GM15510 (cell line): Measurements from ENCODE around the gene LRP10.
A peak's percentile ranks its signal among the peaks of the same experiment; 100 is the strongest.

ENCODE experiments used
- POLR2A ChIP-seq: IDR thresholded peaks from 3 replicates; pipeline ENCODE4 v1.6.1; 2011; ENCODE audit warnings: borderline replicate concordance; ENCODE audit not compliant: insufficient read length; ENCODE audit errors: extremely low read depth

Gene LRP10

DNA sequence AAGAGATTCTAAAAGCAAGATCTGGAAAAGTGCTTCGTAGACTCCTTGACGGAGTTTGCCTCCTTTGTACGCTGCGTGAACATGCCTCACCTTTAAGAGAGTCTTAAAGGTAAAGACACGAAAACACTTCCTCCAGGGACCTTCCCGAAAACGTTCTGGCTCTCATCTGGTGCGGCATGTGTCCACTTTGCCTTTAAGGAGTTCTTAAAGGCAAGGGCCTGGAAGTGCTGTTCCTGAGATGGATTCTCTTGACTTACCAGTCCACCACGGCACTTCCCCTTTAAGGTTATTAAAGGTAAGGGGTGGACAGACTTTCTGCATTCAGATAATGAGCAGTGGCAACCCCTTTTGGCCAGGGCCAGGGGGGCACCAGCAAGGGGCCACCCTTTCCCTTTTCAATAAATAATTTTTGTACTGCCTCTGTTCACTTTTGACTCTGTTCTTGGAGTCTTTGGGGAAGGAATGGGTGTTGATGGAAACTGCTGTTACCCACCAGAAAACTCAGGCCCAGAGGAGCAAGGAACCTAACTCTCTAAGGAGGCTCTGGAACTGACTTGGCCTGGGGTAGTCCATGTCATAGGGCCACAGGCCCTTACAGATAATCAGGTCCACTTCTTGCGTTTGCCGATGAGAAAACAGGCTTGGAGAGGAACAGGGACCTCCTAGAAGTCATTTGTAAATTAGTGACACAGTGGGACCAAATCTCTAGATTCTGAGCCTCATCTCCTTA is 15.9 kb downstream of the LRP10 start:
- no peak for TF ChIP-seq POLR2A

DNA sequence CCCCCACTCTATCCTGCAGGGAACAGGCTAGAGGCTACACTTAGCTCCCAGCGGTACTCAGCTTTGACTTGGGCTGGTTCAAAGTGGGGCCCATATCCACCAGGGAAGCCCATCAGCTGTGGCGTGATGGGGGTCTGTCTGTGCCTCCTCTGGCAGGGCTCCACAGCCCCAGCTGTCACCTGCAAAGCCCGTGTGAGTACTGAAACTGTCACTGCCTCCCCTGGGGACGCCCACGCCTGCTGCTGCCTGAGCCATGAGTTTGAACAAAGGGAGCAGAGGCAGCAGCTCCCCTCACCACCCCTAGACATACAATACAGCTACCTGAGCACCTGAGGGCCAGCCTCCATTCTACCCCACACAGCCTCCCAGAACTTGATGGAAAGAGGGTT is 16.4 kb downstream of the LRP10 start:
- TF ChIP-seq POLR2A = peak; percentile 60

DNA sequence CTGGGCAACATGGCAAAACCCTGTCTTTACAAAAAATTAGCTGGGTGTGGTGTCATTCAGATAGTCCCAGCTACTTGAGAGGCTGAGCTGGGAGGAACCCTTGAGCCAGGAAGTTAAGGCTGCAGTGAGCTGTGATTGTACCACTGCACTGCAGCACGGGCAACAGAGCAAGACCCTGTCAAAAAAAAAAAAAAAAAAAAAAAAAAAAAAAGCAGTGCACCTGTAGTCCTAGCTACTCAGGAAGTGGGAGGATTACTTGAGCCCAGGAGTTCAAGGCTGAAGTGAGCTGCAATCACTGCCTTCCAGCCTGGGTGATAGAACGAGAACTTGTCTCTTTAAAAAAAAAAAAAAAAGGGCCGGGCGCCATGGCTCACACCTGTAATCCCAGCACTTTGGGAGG is 17.1 kb downstream of the LRP10 start:
- TF ChIP-seq POLR2A = no peak

DNA sequence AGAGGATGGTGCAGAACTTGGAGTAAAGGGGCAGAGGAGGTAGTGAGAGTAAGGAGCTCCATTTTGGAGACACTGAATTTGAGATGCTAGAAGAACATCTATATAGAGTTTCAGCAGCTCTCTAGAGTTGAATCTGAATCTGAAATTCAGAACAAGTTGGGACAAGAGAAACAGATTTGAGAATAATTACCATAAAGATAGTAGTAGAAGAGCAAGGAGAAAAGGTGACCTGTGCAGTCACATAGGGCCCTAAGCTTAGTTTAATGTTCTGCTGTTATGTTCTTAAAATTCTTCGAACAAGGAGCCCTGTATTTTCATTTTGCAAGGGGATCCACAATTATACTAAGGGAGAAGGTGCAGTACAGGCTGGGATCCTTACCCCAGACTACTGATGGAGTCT is 18.9 kb downstream of the LRP10 start:
- TF ChIP-seq POLR2A = no peak

DNA sequence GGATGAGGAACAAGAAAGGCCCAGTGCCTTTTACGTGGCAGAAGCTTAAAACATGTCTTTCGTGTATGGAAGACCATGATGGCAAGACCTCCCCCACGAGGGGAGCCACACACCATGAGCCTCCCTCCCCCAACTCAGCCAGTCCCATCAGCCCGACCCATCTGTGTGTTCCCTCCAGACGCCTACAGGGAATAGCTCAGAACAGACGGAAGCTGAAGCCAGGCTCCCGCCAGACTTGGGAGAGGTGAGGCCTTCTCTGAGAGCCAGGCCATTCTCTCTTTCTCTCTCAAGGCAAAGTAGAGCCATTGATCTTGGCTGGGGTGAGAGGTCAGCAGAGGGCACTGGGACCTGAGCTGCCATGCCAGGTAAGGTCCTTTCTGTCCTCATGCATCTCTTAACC is 20.9 kb downstream of the LRP10 start:
- no peak for TF ChIP-seq POLR2A

DNA sequence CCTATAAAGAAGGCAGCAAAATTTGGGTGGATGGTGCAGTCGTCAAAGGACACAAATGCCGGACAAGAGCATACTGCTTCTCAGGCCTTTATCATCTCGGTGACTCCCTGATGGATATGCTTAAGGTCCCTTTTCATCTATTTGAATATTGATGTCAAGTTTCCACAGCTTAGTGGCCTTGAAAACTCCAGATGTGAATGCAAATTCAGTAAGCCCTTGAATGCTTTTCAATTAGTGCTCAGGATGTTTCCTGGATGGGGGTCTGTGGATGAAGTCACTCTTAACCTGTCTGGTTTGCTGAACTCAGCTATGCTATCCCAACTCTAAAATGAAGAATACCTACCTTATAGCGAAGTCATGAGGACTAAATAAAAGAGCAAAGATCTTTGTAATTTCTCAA is 22.2 kb downstream of the LRP10 start:
- TF ChIP-seq POLR2A = no peak

DNA sequence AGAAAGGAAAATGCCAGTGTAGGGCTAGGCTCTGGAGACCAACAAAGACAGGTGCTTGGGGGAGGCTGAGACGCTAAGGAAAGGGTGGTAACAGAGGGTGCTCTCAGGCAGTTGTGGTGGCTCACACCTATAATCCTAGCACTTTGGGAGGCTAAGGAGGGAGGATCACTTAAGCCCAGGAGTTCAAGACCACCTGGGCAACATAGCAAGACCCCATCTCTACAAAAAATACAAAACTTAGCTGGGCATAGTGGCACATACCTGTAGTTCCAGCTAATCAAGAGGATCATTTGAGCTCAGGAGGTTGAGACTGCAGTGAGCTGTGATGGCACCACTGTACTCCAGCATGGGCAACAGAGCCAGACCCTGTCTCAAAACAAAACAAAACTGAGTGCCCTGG is 23.9 kb downstream of the LRP10 start:
- no peak for TF ChIP-seq POLR2A

DNA sequence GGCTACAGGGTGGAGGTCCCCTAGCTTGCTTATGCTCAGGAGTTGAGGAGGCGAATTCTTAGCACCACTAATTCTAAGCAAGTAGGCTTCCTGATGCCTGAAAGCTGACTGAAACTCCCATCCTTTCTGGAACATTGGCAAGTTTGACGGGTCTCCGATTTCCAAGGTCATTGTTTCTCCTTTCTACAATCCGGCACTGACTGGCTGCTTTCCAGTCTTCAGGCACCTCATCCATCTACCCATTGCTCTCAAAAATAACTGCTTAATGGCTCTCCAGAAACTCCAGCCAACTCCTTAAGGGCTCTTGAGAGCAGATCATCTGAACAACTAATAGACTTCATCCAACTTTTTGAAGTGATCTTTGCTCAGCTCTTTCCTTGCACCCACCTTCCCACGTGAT is 24.8 kb downstream of the LRP10 start:
- TF ChIP-seq POLR2A = no peak

DNA sequence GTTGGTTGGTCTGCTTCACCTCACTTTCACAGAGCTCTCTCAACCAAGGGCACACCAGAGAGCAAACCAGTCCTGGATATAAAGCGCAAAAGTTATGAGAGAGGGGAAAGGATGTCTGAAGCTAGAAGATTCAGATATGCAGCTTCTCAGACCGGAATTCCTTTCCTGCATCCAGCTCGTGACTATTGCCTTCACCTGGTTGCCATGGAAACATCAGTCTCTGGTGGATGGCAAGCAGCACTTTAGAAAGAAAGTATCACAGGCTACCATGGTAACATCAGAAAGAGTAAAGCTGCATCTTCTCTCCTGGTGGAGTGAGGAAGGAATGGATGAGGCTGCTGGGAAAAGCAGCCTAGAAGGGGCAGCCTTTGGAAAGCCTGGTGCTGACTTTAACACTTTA is 25.2 kb downstream of the LRP10 start:
- TF ChIP-seq POLR2A = no peak

DNA sequence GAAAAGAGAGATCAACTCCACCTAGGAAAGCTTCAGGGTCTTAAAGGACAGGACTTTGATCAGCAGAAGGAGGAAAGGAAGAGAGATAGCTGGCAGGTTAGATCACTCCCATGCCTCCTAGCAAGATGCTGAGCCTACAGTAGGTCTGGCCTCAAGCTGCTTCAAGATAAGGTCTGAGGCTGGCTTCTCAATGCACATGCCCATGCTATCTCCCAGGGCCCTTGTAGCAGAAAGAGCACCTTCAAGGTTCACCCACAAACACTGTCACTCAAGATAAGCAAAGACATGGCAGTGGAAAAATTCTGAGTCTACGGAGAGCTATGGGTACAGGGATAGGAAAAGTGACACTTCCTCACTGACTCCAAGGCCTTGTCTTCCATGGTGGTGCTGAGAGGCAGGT is 25.8 kb downstream of the LRP10 start:
- no peak for TF ChIP-seq POLR2A

DNA sequence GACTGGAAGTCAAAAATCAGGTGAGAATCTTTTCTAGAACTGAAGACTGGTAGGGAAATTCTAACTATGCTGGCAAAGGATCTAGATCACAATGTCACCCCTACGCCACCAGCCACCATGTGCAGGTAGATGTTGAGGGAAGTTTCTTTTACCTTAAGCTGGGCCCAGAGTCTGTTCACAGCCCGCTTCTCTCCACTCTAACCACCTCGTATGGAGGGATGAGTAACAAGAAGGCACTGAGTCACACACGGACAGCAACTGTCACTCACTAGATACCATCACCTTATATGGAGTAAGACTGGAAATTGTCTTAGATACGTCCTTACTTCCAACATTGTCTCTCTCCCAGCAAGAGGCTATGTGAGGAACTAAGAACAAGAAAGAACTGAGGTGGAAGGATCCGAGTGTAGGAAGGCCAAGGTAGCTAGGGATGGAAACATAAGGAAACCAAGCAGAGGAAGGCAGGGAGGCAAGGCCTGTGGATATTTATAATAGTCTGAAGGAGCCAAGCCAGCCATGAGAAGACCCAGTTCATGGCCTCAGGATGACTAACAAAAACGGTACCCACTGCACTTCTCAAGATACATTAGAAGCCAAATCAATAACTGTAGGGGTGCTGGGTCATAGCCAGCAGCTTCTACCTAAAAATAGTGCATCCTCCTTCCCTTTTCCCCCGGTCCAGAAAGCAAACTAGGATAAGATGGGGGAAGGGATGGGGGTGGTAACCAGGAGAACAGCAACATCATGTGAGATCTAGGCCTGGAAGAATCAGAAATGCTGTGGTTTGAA is 27.0 kb downstream of the LRP10 start:
- no peak for TF ChIP-seq POLR2A

DNA sequence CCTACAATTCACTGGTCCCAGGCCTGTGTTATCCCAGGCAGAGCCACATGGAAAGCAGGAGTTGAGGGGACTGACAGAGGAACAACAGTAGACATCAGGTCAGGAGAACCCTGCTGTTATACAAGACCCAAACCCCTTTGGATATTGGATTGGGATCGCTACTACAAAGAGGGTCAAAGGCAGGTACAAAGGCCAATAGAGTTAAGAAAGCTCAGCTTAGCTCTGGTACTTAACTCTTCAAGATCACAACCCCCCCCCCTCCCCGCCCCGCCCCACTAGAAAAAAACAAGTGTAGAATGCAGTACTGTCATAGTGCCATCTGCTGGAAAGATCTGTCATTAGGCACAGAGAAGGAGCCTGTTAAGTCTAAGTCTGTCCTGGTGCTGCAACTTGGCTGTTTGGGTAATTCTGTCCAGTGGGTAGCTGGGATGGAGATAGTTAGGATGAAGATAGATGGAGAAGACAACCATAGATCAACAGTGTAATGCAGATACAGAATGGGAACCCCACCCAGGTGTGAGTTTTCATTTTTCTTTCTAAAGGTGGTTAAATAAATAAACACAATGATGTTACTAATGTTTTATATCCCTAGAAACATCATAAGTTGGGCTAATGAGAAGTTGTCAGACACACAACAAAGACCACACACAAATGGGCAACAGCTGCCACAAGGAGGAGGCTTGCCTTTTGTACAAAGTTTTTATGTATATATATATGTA is 28.7 kb downstream of the LRP10 start:
- no peak for TF ChIP-seq POLR2A

DNA sequence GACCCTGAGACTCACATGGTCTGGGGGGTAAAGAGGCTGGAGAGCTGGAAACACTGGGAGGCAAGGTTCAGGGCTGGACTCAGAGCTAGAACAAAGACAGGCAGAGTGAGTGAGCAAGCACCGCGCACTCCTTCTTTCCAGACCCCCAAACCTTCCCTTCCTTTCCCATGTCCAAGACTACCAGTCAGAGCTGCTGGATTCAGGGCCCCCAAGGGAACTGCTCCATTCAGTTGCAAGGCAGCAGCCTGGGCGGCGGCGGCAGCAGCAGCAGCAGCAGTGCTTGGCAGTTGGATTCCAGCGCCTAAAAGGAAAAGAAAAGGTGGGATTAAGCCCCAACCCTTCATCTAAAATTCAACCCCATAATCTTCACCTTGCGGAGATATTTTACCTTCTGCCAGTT is 30.3 kb downstream of the LRP10 start:
- no peak for TF ChIP-seq POLR2A

DNA sequence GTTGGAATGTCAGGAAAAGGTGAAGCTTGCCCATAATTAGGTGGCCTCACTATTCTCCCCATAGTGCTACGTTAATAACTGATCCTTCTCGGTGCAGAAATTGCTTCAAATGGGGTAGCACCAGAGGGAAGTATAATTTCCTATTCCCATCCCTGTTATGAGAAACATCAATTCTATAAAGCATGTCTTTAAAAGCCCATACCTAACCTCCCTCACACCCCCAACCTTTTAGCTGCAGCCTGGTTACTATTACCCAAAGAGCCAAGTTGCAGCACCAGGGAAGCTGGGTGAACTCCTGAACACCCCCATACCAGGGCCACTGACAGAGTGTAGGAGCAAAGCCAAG is 32.2 kb downstream of the LRP10 start:
- TF ChIP-seq POLR2A = no peak

DNA sequence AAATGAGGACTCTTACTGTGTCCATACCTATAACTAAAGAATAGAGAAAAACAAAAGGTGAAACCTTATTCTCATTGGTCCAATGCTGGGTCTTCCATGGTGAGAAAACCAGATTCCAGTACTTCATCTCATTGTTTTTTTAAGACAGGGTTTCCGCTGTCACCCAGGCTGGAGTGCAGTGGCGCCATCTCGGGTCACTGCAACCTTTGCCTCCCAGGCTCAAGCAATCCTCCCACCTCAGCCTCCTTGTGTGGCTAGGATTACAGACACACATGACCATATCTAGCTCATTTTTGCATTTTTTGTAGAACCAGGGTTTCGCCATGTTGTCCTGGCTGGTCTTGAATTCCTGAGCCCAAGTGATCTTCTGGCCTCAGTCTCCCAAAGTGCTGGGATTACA is 34.1 kb downstream of the LRP10 start:
- no peak for TF ChIP-seq POLR2A

DNA sequence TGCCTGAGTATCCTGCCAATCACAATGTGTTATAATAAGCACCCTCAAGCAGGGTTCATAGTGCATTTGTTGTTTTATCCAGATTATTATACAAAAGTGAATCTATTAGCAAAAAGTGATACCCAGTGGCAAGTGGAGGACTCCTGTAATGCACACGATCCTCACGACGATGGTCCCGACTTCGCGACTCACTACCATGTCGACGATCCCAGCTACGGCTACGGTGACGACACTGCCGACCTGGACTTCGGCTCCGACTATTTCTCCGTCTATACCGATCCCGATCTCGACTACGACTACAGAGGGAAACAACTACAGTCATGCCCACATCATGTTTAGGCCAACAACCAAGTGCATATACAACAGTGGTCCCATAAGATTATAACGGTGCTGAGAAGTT is 34.5 kb downstream of the LRP10 start:
- no peak for TF ChIP-seq POLR2A
